HL-60/S4 treated with retinoic acid at 250 ng/mL for 4 days and 3 days (cell line): ENCODE measurements around the gene NR1H2.
"Not testable (repeated sequence)": the region's sequence is repeated elsewhere in the genome, so short reads cannot be mapped to it uniquely, and the experiment has no call there.

Experiments used
- in situ Hi-C: fragments of 300-500 bp; cut with MboI; formaldehyde crosslinking; loops from 2 replicates; pipeline ENCODE4 v1.7.0; 2022; ENCODE audit warnings: low sequenced_read_pairs

The NR1H2 gene

GRCh38 chr19:50376166-50377050 lies at the start of gene NR1H2:
Gene NR1H2 (plus strand): TSS chr19:50376457. CDS start chr19:50377606, 1,149 bp downstream.
- in situ Hi-C loops = no loop called here

GRCh38 chr19:50327013-50327412 lies 49.2 kb upstream of the NR1H2 start:
- in situ Hi-C loops = no loop called here

GRCh38 chr19:50327461-50328223 lies 48.6 kb upstream of the NR1H2 start:
- in situ Hi-C loops = no loop called here

GRCh38 chr19:50328224-50328872 lies 47.9 kb upstream of the NR1H2 start:
- in situ Hi-C loops = no loop called here

- in situ Hi-C loops = no loop called here
Measured at GRCh38 chr19:50328873-50329145, 47.4 kb upstream of the NR1H2 start.

GRCh38 chr19:50329146-50329925 lies 46.9 kb upstream of the NR1H2 start, which contains the start of gene KCNC3:
Gene KCNC3 (minus strand): TSS chr19:50329377. CDS start chr19:50329082, 295 bp downstream.
- in situ Hi-C loops = no loop called here

GRCh38 chr19:50329926-50330294 lies 46.3 kb upstream of the NR1H2 start:
- in situ Hi-C loops = not testable (repeated sequence)

- in situ Hi-C loops = no loop called here
Measured at GRCh38 chr19:50330365-50331078, 45.7 kb upstream of the NR1H2 start.

GRCh38 chr19:50331221-50331993 lies 44.9 kb upstream of the NR1H2 start:
- in situ Hi-C loops = no loop called here

GRCh38 chr19:50331994-50332243 lies 44.3 kb upstream of the NR1H2 start:
- in situ Hi-C loops = no loop called here

- in situ Hi-C loops = no loop called here
Measured at GRCh38 chr19:50332244-50333038, 43.8 kb upstream of the NR1H2 start.

- in situ Hi-C loops = no loop called here
Measured at GRCh38 chr19:50333235-50333736, 43.0 kb upstream of the NR1H2 start.

GRCh38 chr19:50333737-50334617 lies 42.3 kb upstream of the NR1H2 start:
- in situ Hi-C loops = no loop called here

- in situ Hi-C loops = no loop called here
Measured at GRCh38 chr19:50334741-50335421, 41.4 kb upstream of the NR1H2 start.

GRCh38 chr19:50337031-50337430 lies 39.2 kb upstream of the NR1H2 start:
- in situ Hi-C loops = not testable (repeated sequence)

GRCh38 chr19:50340331-50340730 lies 35.9 kb upstream of the NR1H2 start:
- in situ Hi-C loops = no loop called here

GRCh38 chr19:50341091-50341564 lies 35.1 kb upstream of the NR1H2 start:
- in situ Hi-C loops = no loop called here
